ENCODE data around the gene DPYSL5.

The DPYSL5 gene

DNA sequence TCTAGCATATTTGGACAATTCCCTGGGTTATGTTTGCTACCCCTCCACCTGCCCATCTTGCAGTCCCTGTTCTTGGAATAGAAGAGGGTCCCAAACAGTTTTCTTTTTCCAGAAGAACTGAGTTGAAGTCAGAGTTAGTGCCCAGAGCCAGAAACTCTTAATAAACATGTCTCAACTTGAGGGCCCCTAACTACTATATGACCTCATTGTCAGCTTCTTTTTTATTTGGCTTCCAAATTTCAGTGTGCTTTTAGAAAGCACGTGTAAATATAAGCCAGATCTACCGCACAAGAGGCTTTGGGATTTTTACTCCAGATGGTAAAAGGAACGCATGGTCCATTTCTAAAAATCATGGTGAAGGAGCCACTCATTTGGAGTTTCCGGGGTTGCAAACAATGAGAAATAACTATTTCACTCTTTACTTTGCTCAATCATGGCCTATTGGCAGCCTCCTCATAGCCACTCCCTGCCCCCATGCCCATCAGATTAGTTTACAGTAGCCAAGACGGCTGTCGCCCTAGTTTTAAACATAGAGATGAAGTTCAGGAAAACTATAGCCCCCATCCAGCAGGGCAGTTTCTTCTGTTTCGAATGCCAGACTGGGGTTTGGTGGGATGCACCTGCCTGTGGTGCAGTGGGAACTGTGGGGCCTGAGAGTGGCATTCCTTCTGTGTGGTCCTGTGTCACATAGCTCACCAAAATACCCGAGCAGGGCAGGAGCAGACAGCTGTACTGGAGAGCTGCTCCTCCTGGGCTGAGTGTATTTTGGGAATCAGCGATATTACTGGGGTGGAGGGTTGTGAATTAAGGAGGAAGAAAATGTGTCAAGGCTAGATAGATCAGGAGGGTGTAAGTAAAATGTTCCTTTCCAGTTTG, 124.2 kb downstream of the DPYSL5 start:
- no peaks in the 10 kb centered on the region for H3K9me3 Mint-ChIP-seq
- H3K36me3 Mint-ChIP-seq (ENCODE audit: low read depth) = no peaks in the 10 kb centered on the region
- H3K27ac Mint-ChIP-seq = no peak overlapping the region
- intact Hi-C loops (cut with micrococcal nuclease) = no loop called here
- peaks cover 28% of the 10 kb centered on the region for H3K4me1 Mint-ChIP-seq (ENCODE audit: low read depth)
- H3K27me3 Mint-ChIP-seq = peaks cover 25% of the 10 kb centered on the region
- H3K4me3 Mint-ChIP-seq = no peak overlapping the region

DNA sequence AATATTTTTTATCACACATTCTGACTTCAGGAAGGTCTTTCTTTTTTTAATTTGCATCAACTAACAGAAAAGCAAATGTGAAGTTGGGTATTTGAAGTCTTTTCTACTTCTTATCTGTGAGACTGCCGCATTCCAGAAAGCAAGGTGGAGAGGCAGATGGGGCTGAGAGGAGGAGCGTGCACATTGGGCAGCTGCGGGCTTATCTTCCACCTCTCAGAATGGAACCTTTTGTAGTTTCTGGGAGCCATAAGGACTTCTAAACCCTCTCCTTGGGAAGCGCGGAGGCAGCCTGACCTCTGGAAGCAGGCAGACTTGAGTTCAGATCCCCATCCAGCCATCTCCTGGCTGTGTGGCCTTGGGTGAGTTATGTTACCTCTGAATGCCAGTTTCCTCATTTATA, 126.4 kb downstream of the DPYSL5 start:
- no peaks in the 10 kb centered on the region for H3K36me3 Mint-ChIP-seq (ENCODE audit: low read depth)
- peaks cover 13% of the 10 kb centered on the region for H3K27me3 Mint-ChIP-seq
- peaks cover 21% of the 10 kb centered on the region for H3K4me1 Mint-ChIP-seq (ENCODE audit: low read depth)
- no peak overlapping the region for H3K4me3 Mint-ChIP-seq
- intact Hi-C loops (cut with micrococcal nuclease) = no loop called here
- no peak overlapping the region for H3K27ac Mint-ChIP-seq
- no peaks in the 10 kb centered on the region for H3K9me3 Mint-ChIP-seq

DNA sequence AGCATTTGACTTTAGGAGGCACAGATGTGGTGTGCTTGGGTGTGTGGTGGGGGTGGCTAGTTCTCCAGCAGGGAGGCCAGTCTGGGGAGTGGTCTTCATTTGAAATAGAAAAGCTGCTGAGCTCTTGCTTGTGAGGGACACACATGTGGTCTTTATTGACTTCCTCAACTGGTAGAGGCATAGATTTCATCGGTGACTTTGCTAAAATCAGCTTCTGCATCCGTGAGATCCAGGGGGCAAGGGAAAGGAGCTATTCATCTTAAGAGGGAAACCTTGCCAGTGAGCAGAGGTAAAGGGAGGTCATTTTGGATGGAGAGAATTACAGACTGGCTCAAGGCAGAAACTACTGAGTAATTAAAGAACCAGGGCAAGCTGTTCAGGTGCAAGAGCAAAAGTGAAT, 127.2 kb downstream of the DPYSL5 start:
- intact Hi-C loops (cut with micrococcal nuclease) = no loop called here
- no peak overlapping the region for H3K27ac Mint-ChIP-seq
- H3K9me3 Mint-ChIP-seq = no peaks in the 10 kb centered on the region
- no peaks in the 10 kb centered on the region for H3K36me3 Mint-ChIP-seq (ENCODE audit: low read depth)
- H3K4me1 Mint-ChIP-seq (ENCODE audit: low read depth) = peaks cover 25% of the 10 kb centered on the region
- H3K4me3 Mint-ChIP-seq = no peak overlapping the region
- H3K27me3 Mint-ChIP-seq = peaks cover 12% of the 10 kb centered on the region

DNA sequence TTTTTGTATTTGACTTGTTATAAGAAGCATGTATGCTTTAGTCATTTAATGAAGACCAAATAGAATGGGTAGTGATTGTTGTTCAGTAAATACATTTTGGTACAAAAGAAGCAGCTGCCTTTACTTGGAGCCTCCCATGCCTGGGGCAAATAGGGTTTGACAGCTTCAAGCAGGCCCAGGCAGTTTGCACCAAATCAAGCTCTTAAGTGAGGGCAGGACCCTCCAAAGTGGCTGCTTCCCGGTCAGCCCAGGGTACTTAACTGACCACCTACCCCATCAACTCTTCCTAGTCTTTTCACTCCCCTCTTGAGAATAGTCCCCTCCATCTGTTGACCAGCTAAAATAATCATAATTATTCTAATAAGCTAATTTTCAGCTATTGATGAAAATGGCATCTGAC, 127.7 kb downstream of the DPYSL5 start:
- H3K36me3 Mint-ChIP-seq (ENCODE audit: low read depth) = no peaks in the 10 kb centered on the region
- peaks cover 12% of the 10 kb centered on the region for H3K27me3 Mint-ChIP-seq
- no peak overlapping the region for H3K4me3 Mint-ChIP-seq
- peaks cover 26% of the 10 kb centered on the region for H3K4me1 Mint-ChIP-seq (ENCODE audit: low read depth)
- H3K9me3 Mint-ChIP-seq = no peaks in the 10 kb centered on the region
- no peak overlapping the region for H3K27ac Mint-ChIP-seq
- intact Hi-C loops (cut with micrococcal nuclease) = no loop called here

DNA sequence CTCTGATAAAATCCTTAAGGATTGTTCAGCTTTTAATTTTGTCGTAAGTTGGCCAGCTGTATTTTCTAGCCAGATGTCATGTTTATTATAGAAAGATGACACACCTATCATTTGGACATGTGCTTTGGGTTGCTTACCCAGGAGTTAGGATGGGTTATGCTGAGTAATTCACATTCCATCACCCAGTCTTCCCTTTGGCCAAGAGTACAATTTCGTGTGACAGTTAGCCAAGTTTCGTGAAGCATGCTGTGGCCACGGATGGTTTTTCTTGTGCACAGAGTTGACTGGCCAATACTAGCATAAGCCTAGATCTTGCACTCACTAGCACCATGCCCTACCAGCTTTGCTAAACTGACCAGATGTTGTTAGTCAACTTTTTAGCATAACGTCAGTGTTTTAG, 128.3 kb downstream of the DPYSL5 start:
- intact Hi-C loops (cut with micrococcal nuclease) = no loop called here
- Mint-ChIP-seq H3K9me3 (no peaks in the 10 kb centered on the region), H3K36me3 (ENCODE audit: low read depth) (no peaks in the 10 kb centered on the region), H3K4me1 (ENCODE audit: low read depth) (peaks cover 21% of the 10 kb centered on the region), H3K4me3 (no peak overlapping the region), H3K27me3 (peaks cover 12% of the 10 kb centered on the region), H3K27ac (no peak overlapping the region)

DNA sequence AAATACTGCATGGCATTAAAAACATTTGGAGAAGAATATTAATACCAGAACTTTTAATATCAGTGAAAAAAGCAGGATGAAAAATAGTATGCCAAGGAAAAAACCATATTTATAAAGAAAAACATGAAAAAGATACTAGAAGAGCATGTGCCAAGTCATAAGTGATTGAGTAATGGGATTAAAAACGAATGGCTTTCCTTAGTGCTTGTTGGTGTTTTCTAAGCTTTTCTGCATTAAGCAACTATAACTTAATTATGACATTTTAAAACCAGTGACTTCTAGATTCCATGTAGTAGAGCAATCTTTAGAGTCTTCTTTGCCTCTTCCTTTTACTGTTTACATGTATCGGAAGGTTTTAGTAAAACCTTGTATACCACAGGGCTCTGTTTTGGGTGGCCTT, 129.1 kb downstream of the DPYSL5 start:
- Mint-ChIP-seq H3K4me1 (ENCODE audit: low read depth) (peaks cover 15% of the 10 kb centered on the region), H3K9me3 (no peaks in the 10 kb centered on the region), H3K27ac (no peak overlapping the region), H3K36me3 (ENCODE audit: low read depth) (no peaks in the 10 kb centered on the region), H3K4me3 (no peak overlapping the region), H3K27me3 (peaks cover 12% of the 10 kb centered on the region)
- intact Hi-C loops (cut with micrococcal nuclease) = no loop called here

DNA sequence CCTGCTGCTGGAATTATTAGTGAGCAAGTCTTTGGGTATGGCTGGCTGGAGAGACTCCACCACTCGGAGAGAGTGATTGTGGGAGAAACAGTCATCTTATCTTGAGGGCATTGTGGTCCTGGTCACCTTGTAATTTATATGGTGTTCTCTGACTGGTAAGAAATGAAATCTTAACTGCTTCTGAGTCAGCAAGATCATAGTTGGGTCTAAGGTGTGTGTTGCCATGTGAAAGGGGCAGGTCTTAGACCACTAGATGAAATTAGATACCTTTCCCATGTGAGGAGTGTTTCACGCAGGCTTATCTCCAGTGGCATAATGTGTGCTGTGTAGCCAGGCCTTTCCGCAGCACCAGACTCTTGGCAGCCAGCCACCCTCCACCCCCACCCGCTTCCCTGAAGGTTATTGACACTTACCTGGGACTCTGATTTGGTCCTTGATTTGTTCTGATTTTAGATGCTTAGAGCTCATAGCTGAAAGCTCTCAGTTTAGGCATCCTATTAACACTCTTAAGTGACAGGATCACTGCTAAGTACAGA, 130.2 kb downstream of the DPYSL5 start:
- H3K27me3 Mint-ChIP-seq = peaks cover 7% of the 10 kb centered on the region
- H3K27ac Mint-ChIP-seq = no peak overlapping the region
- no peaks in the 10 kb centered on the region for H3K36me3 Mint-ChIP-seq (ENCODE audit: low read depth)
- H3K4me3 Mint-ChIP-seq = no peak overlapping the region
- intact Hi-C loops (cut with micrococcal nuclease) = no loop called here
- H3K9me3 Mint-ChIP-seq = no peaks in the 10 kb centered on the region
- peaks cover 15% of the 10 kb centered on the region for H3K4me1 Mint-ChIP-seq (ENCODE audit: low read depth)

DNA sequence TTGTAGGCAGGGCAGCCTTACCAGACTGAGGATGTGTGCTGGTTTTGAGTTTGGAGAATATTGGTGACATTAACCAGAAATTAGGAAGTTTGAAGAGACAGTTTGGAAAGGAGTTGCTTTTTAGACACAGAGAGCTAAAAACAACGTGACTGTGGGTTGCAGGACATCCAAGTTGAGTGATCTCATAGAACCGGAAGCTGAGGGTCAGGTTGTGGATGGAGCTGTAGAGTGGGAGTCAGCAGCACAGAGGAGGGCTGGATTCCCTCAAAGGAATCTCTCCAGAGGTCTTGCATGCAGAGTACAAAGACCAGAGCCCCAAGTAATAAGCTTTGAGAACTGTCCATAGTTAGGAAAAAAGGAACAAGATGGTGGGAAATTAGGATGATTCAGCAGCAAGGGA, 131.8 kb downstream of the DPYSL5 start:
- H3K27ac Mint-ChIP-seq = no peak overlapping the region
- no peaks in the 10 kb centered on the region for H3K36me3 Mint-ChIP-seq (ENCODE audit: low read depth)
- H3K4me1 Mint-ChIP-seq (ENCODE audit: low read depth) = peaks cover 15% of the 10 kb centered on the region
- H3K4me3 Mint-ChIP-seq = no peak overlapping the region
- H3K27me3 Mint-ChIP-seq = peaks cover 7% of the 10 kb centered on the region
- H3K9me3 Mint-ChIP-seq = no peaks in the 10 kb centered on the region
- intact Hi-C loops (cut with micrococcal nuclease) = no loop called here

DNA sequence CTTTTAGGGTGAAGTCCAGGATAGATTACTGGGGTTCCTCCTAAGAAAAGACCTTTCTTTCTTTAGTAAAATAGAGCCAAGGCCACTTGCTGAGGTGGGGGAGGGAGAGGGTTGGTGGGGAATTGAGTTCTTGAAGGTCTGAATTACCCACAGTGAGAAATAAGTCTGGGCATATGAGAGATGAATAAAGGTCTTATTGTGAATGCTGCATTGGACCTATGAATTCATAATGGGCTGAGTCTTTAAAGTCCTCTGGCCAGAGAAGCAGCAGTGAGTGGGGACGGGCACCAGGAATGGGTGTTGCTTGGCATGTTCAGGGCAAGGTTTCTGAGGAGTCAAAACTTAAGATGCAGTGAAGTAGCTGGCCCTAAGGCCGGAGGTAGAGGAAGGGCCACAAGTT, 133.0 kb downstream of the DPYSL5 start:
- Mint-ChIP-seq H3K27me3 (peaks cover 3% of the 10 kb centered on the region), H3K4me1 (ENCODE audit: low read depth) (peaks cover 10% of the 10 kb centered on the region), H3K27ac (no peak overlapping the region), H3K9me3 (no peaks in the 10 kb centered on the region), H3K36me3 (ENCODE audit: low read depth) (no peaks in the 10 kb centered on the region), H3K4me3 (no peak overlapping the region)
- intact Hi-C loops (cut with micrococcal nuclease) = no loop called here

DNA sequence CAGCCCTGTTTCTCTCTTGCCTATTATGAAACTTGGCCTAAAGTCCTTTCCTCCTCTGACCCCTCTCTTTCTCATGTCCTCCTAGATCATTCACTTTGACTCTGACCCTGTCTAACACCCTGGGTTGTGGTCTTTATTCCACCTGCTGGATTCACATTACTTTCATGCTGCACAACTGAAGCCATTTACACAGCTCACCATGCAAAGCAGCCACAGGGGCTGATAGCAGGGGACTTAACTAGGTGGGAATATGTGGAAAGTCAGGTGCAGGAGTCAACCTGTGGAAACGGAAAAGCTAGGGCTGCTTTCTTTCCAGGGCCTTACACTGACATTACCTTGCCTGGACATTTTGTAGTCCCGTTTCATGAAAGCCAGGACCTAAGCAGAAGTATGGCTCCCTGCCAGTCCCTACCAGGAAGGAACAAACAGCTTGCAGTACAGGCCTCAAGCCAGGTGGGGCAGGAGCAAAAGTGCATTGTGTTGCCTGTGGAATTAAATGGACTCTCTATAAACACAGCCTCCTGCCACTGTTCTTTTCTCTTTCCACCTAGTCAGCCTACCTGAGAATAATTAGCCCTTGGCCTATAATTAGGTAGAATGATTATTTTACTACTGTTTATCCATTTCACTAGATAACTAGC, 134.3 kb downstream of the DPYSL5 start:
- H3K9me3 Mint-ChIP-seq = no peaks in the 10 kb centered on the region
- no peak overlapping the region for H3K27ac Mint-ChIP-seq
- peaks cover 3% of the 10 kb centered on the region for H3K27me3 Mint-ChIP-seq
- H3K4me1 Mint-ChIP-seq (ENCODE audit: low read depth) = peaks cover 10% of the 10 kb centered on the region
- no peak overlapping the region for H3K4me3 Mint-ChIP-seq
- intact Hi-C loops (cut with micrococcal nuclease) = no loop called here
- H3K36me3 Mint-ChIP-seq (ENCODE audit: low read depth) = no peaks in the 10 kb centered on the region

DNA sequence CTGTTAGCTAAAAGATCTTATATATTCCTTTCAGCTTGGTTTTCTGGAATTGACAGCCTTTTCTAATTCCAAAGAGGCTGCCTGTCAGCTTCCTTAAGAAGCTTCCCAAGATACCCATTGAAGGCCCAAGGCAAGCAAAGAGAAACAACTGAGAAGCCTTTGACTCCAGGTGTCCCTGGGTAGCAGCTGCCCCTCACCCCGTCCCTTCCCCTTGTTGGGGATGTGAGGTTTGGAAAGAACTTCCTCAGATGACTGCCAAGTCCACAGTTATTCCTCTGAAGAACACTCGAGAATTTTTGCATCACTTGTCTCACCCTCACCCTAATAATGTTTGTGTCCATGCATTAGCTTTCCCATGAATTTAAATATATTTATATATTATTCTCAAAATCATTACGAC, 135.8 kb downstream of the DPYSL5 start:
- peaks cover 3% of the 10 kb centered on the region for H3K27me3 Mint-ChIP-seq
- H3K27ac Mint-ChIP-seq = no peak overlapping the region
- H3K4me1 Mint-ChIP-seq (ENCODE audit: low read depth) = peaks cover 10% of the 10 kb centered on the region
- intact Hi-C loops (cut with micrococcal nuclease) = no loop called here
- H3K9me3 Mint-ChIP-seq = no peaks in the 10 kb centered on the region
- H3K36me3 Mint-ChIP-seq (ENCODE audit: low read depth) = no peaks in the 10 kb centered on the region
- H3K4me3 Mint-ChIP-seq = no peak overlapping the region

DNA sequence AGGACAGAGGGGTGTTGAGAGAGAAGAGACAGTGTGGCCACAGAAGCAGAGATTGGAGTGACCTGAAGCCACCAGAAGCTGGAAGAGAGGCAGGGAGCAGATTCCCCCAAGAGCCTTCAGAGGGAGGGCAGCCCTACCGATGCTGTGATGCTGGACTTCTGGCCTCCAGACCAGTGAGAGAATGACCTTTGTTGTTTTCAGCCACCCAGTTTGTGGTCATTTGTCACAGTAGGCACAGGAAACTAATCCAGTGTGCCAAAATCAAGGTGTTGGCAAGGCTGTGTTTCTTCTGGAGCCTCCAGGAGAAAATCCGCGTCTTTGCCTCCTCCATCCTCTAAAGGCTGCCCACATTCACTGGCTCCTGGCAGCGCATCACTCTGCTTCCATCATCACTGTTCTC, 137.9 kb downstream of the DPYSL5 start:
- Mint-ChIP-seq H3K36me3 (ENCODE audit: low read depth) (no peaks in the 10 kb centered on the region), H3K27ac (no peak overlapping the region), H3K4me1 (ENCODE audit: low read depth) (no peaks in the 10 kb centered on the region), H3K4me3 (no peak overlapping the region), H3K27me3 (no peaks in the 10 kb centered on the region), H3K9me3 (no peaks in the 10 kb centered on the region)
- intact Hi-C loops (cut with micrococcal nuclease) = no loop called here

DNA sequence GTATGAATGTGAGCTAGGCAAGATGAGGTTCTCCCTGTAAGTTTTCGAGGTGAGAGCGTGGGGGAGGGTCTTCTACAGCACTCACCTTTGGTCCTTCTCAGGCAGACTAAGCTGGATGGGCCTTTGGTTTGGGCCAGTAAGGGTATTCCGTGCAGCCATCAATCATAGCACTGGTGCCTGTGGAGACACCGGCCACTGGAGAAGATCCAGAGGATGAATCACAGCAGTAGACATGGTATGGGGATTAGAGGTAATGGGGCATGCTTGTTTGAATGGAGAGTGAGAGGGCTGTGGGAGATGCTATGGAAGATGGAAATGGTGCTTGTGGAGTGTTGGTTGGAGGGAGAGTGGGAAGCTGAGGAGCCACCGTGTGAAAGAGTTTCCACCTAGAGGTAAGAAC, 138.6 kb downstream of the DPYSL5 start:
- intact Hi-C loops (cut with micrococcal nuclease) = no loop called here
- Mint-ChIP-seq H3K9me3 (no peaks in the 10 kb centered on the region), H3K4me1 (ENCODE audit: low read depth) (no peaks in the 10 kb centered on the region), H3K27me3 (peaks cover 3% of the 10 kb centered on the region), H3K36me3 (ENCODE audit: low read depth) (no peaks in the 10 kb centered on the region), H3K4me3 (no peak overlapping the region), H3K27ac (no peak overlapping the region)

DNA sequence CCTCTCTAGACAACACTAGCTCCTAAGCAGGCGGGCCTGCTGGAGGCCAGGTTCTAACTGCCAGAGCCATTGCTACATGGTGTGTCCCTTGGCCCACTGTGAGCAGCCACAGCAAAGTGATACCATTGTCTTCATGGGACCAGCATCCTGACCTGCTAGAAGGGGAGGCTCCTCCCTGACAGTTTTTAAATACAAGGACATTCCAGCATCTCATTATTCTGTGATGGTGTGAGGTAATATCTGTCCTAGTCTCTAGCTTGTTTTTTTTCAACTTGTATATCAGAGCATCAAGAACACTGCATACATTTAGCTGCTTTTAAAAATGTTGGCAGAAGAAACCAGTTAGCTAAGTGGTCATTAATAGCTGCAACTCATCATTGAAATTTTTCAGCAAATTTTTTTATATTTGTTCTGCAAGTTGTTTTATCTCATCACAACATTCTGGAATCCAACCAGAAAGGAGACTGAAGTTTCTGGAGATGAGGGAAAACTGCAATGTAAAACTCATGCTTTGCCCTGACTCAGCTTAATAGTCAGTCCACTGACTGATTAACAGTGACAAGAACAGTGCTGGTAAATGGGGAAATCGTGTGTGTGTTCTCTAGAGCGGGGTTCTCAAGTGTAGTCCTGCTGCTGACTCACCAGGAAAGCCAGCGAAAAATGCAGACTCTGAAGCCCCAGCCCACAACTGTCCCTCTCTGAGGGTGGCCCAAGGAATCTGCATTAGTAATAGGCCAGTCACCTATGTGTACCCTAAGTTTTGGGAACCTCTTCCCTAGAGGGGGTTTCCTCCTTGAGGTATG, 140.3 kb downstream of the DPYSL5 start:
- Mint-ChIP-seq H3K4me1 (ENCODE audit: low read depth) (no peaks in the 10 kb centered on the region), H3K4me3 (no peak overlapping the region), H3K36me3 (ENCODE audit: low read depth) (no peaks in the 10 kb centered on the region), H3K27me3 (peaks cover 3% of the 10 kb centered on the region), H3K27ac (no peak overlapping the region), H3K9me3 (no peaks in the 10 kb centered on the region)
- intact Hi-C loops (cut with micrococcal nuclease) = no loop called here
